PFSK-1 (cell line): ENCODE results near the gene TXNDC11.

Source experiments
- FOXP2 ChIP-seq: optimal IDR thresholded peaks from 2 replicates; pipeline ENCODE3; 2011; ENCODE audit warnings: borderline replicate concordance, control low read depth, inconsistent platforms; ENCODE audit not compliant: insufficient read depth; ENCODE audit errors: extremely low read length, extremely low read depth
- POLR2AphosphoS5 ChIP-seq: IDR thresholded peaks from 2 replicates; pipeline ENCODE4 v1.6.1; 2012; ENCODE audit warnings: low read depth, mild to moderate bottlenecking, control low read depth, low read length, moderate library complexity
- REST ChIP-seq, 2 experiments: IDR thresholded peaks; 2 replicates each; pipeline versions ENCODE4 v1.6.1 to v1.8.0; 2011 to 2012; ENCODE audit warnings: low read depth in 2 of 2, low read length in 2 of 2, control low read depth in 1 of 2, inconsistent platforms in 1 of 2, mild to moderate bottlenecking in 1 of 2, moderate library complexity in 1 of 2; ENCODE audit not compliant: insufficient read depth in 1 of 2
- SIN3A ChIP-seq: IDR thresholded peaks from 2 replicates; pipeline ENCODE4 v1.6.1; 2012; ENCODE audit warnings: mild to moderate bottlenecking, low read length, moderate library complexity, borderline replicate concordance; ENCODE audit not compliant: insufficient read depth
- TAF1 ChIP-seq: IDR thresholded peaks from 2 replicates; pipeline ENCODE4 v1.6.1; 2012; ENCODE audit warnings: low read length, control low read depth, borderline replicate concordance; ENCODE audit not compliant: insufficient read depth

Gene TXNDC11

GRCh38 chr16:11712122-11712521 lies 30.5 kb downstream of the TXNDC11 start:
- TF ChIP-seq SIN3A = no peak
- no peak for TF ChIP-seq POLR2AphosphoS5
- TF ChIP-seq REST (IDR thresholded peaks at IDR 0.05; ENCODE audit: insufficient read depth in 1 of 2, low read depth in 2 of 2, low read length in 2 of 2) = no peak
- TF ChIP-seq FOXP2 = no peak
- TF ChIP-seq TAF1 = no peak

- TF ChIP-seq FOXP2 = no peak
- no peak for TF ChIP-seq SIN3A
- no peak for TF ChIP-seq TAF1
- TF ChIP-seq REST (IDR thresholded peaks at IDR 0.05; ENCODE audit: insufficient read depth in 1 of 2, low read depth in 2 of 2, low read length in 2 of 2) = no peak
- no peak for TF ChIP-seq POLR2AphosphoS5
Measured at GRCh38 chr16:11711662-11712061, 31.0 kb downstream of the TXNDC11 start.

- TF ChIP-seq SIN3A = no peak
Measured at GRCh38 chr16:11708421-11708820, 34.2 kb downstream of the TXNDC11 start.

GRCh38 chr16:11707679-11708197 lies 34.9 kb downstream of the TXNDC11 start:
- TF ChIP-seq TAF1 (no peak), POLR2AphosphoS5 (no peak), REST (IDR thresholded peaks at IDR 0.05; ENCODE audit: insufficient read depth in 1 of 2, low read depth in 2 of 2, low read length in 2 of 2) (no peak), SIN3A (no peak), FOXP2 (no peak)

GRCh38 chr16:11706180-11706742 lies 36.4 kb downstream of the TXNDC11 start:
- TF ChIP-seq POLR2AphosphoS5 (no peak), FOXP2 (no peak), SIN3A (no peak), TAF1 (no peak), REST (IDR thresholded peaks at IDR 0.05; ENCODE audit: insufficient read depth in 1 of 2, low read depth in 2 of 2, low read length in 2 of 2) (no peak)
